Measurements from ENCODE around the gene FARS2.

DNA sequence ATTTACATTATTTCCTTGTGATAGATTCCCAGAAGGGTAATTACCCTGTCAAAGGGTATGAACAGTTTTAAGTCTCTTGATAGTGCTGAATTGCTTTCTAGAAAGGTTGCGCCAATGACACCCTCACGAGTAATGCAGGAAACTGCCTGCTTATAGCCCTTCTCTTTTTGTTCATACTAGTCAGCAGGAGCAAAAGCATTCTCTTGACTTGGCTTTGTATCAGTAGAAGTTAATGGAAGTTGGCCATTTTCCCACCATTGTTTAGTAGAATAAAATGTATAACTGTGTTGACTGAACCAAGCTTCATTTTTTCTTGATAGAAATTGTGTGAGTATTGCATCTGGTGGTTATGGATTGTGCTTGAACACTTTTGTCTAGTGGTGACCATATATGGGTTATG lies 100.1 kb downstream of the FARS2 start:
- TF ChIP-seq, protein P1, sequence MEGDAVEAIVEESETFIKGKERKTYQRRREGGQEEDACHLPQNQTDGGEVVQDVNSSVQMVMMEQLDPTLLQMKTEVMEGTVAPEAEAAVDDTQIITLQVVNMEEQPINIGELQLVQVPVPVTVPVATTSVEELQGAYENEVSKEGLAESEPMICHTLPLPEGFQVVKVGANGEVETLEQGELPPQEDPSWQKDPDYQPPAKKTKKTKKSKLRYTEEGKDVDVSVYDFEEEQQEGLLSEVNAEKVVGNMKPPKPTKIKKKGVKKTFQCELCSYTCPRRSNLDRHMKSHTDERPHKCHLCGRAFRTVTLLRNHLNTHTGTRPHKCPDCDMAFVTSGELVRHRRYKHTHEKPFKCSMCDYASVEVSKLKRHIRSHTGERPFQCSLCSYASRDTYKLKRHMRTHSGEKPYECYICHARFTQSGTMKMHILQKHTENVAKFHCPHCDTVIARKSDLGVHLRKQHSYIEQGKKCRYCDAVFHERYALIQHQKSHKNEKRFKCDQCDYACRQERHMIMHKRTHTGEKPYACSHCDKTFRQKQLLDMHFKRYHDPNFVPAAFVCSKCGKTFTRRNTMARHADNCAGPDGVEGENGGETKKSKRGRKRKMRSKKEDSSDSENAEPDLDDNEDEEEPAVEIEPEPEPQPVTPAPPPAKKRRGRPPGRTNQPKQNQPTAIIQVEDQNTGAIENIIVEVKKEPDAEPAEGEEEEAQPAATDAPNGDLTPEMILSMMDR (IDR thresholded peaks at IDR 0.05) = no peak
- no peak for TF ChIP-seq POLR2A (IDR thresholded peaks at IDR 0.05)
- no peak for TF ChIP-seq POLR2AphosphoS5 (IDR thresholded peaks at IDR 0.05)
